Hepatocyte (in vitro differentiated cells): ENCODE data around the gene NANOS3. TPM values are rescaled to one million over a fixed set of nuclear protein-coding genes. Genes with fewer than 3 reads are reported as not detected.
"Not testable (repeated sequence)": the region's sequence is repeated elsewhere in the genome, so short reads cannot be mapped to it uniquely, and the experiment has no call there.

Experiments
- DNase-seq: peaks from one replicate; pipeline ENCODE4 v3.0.0-alpha.2; 2016; ENCODE audit warnings: low spot score
- H2AFZ ChIP-seq: fragments of 200-600 bp; sonication (generic); 2 replicates; pipeline ENCODE4 v1.6.0; 2016; ENCODE audit warnings: antibody characterized with exemption, mild to moderate bottlenecking
- H3K27ac ChIP-seq: fragments of 200-600 bp; sonication (generic); 2 replicates; pipeline ENCODE4 v1.5.1; 2016; ENCODE audit warnings: mild to moderate bottlenecking
- H3K27me3 ChIP-seq: fragments of 200-600 bp; sonication (generic); 2 replicates; pipeline ENCODE4 v1.6.1; 2016
- H3K36me3 ChIP-seq: fragments of 200-600 bp; sonication (generic); replicated peaks from 2 replicates; pipeline ENCODE4 v1.5.1; 2016; ENCODE audit warnings: low read depth; ENCODE audit not compliant: insufficient read depth
- H3K4me1 ChIP-seq: fragments of 200-600 bp; sonication (generic); 2 replicates; pipeline ENCODE4 v1.5.1; 2016; ENCODE audit warnings: mild to moderate bottlenecking, moderate library complexity; ENCODE audit not compliant: insufficient read depth
- H3K4me2 ChIP-seq: fragments of 200-600 bp; sonication (generic); 2 replicates; pipeline ENCODE4 v1.6.0; 2016
- H3K4me3 ChIP-seq: fragments of 200-600 bp; sonication (generic); 2 replicates; pipeline ENCODE4 v1.5.1; 2016; ENCODE audit warnings: mild to moderate bottlenecking
- H3K79me2 ChIP-seq: fragments of 200-600 bp; sonication (generic); 2 replicates; pipeline ENCODE4 v1.6.0; 2017; ENCODE audit warnings: mild to moderate bottlenecking
- H3K9me2 ChIP-seq: fragments of 200-600 bp; sonication (generic); replicated peaks from 2 replicates; pipeline ENCODE4 v1.6.0; 2017; ENCODE audit warnings: mild to moderate bottlenecking; ENCODE audit not compliant: insufficient read depth
- H3K9me3 ChIP-seq: fragments of 200-600 bp; sonication (generic); 2 replicates; pipeline ENCODE4 v1.5.1; 2016; ENCODE audit warnings: low read depth, mild to moderate bottlenecking
- H4K20me1 ChIP-seq: fragments of 200-600 bp; sonication (generic); 2 replicates; pipeline ENCODE4 v1.6.0; 2016; ENCODE audit warnings: mild to moderate bottlenecking; ENCODE audit not compliant: insufficient read depth, poor library complexity, severe bottlenecking
- CTCF ChIP-seq: fragments of 200-600 bp; sonication (generic); IDR thresholded peaks from 2 replicates; pipeline ENCODE4 v1.5.1; 2016; ENCODE audit warnings: antibody characterized with exemption, mild to moderate bottlenecking; ENCODE audit not compliant: poor library complexity
- EZH2 ChIP-seq: fragments of 200-600 bp; sonication (generic); IDR thresholded peaks from 2 replicates; pipeline ENCODE4 v1.6.1; 2016; ENCODE audit warnings: antibody characterized with exemption, mild to moderate bottlenecking, borderline replicate concordance
- EZH2phosphoT487 ChIP-seq: fragments of 200-600 bp; sonication (generic); IDR thresholded peaks from one replicate; pipeline ENCODE4 v1.6.1; 2018; ENCODE audit warnings: antibody characterized with exemption, mild to moderate bottlenecking, low read depth, moderate library complexity; ENCODE audit not compliant: unreplicated experiment, severe bottlenecking
- WGBS: methylation state at CpG from one replicate; pipeline ENCODE4 v1.1.6; 2016; ENCODE audit warnings: low lambda C conversion rate; ENCODE audit errors: missing lambda C conversion rate; 5-methylcytosine and 5-hydroxymethylcytosine counted together
- polyA plus RNA-seq: library from polyadenylated mRNA; unstranded; fragments of >200 nt; fragmentation: Nextera tagmentation; extraction: Ambion mirVana; gene quantifications from 2 replicates; pipeline ENCODE4 v1.2.1, GENCODE V29; 2016
- total RNA-seq: library from RNA; depleted of rRNA; stranded (reverse); fragments of >200 nt; gene quantifications from 2 replicates; pipeline ENCODE4 v1.2.3, GENCODE V29; 2014

NANOS3 gene
- total and polyA plus RNA-seq, 2 experiments from 2014 or later, result 0.60 to 2.1 TPM

- DNase-seq, result peak; percentile 94
Observed at GRCh38 chr19:13850910-13851733, 25.8 kb upstream of the NANOS3 start.

GRCh38 chr19:13851734-13852114, 25.2 kb upstream of the NANOS3 start:
- H3K4me3 ChIP-seq, H3K79me2 ChIP-seq, H2AFZ ChIP-seq, H4K20me1 ChIP-seq, H3K36me3 ChIP-seq, H3K9me3 ChIP-seq, DNase-seq, H3K9me2 ChIP-seq, H3K27me3 ChIP-seq: not testable (repeated sequence)
- 77% methylated on average over 5 of the region's 5 CpGs for WGBS
- Histone ChIP-seq H3K4me1 (peaks cover 48% of the 10 kb centered on the region), H3K27ac (peak overlapping the region; percentile 99), H3K4me2 (peak overlapping the region; percentile 26)

More at GRCh38 chr19:13850910-13851733, 25.8 kb upstream of the NANOS3 start:
- Histone ChIP-seq H3K79me2 (no peaks in the 10 kb centered on the region), H3K4me2 (peak overlapping the region; percentile 82), H3K27ac (peak overlapping the region; percentile 99), H3K4me1 (peaks cover 54% of the 10 kb centered on the region), H3K4me3 (no peak overlapping the region), H3K36me3 (no peaks in the 10 kb centered on the region), H3K9me3 (no peaks in the 10 kb centered on the region), H2AFZ (peak overlapping the region; percentile 24), H3K27me3 (no peaks in the 10 kb centered on the region), H4K20me1 (no peaks in the 10 kb centered on the region), H3K9me2 (no peaks in the 10 kb centered on the region)
- WGBS, result 59% methylated on average over 21 of the region's 26 CpGs
- TF ChIP-seq EZH2, result no peak
- no peak for TF ChIP-seq CTCF

GRCh38 chr19:13852171-13852707, 24.7 kb upstream of the NANOS3 start:
- not testable (repeated sequence) for H3K27me3 ChIP-seq, H3K9me2 ChIP-seq, H3K4me2 ChIP-seq, H3K9me3 ChIP-seq, H2AFZ ChIP-seq, H3K79me2 ChIP-seq, H3K4me3 ChIP-seq, H3K36me3 ChIP-seq, DNase-seq, H4K20me1 ChIP-seq
- H3K4me1 ChIP-seq, result peaks cover 44% of the 10 kb centered on the region
- WGBS, result 69% methylated on average over 12 of the region's 12 CpGs
- peak overlapping the region; percentile 99 for H3K27ac ChIP-seq

- Histone ChIP-seq H3K27ac (no peak overlapping the region), H4K20me1 (no peaks in the 10 kb centered on the region), H3K79me2 (no peaks in the 10 kb centered on the region), H3K36me3 (no peaks in the 10 kb centered on the region), H2AFZ (no peak overlapping the region), H3K9me2 (no peaks in the 10 kb centered on the region), H3K4me1 (peaks cover 26% of the 10 kb centered on the region), H3K4me3 (no peak overlapping the region), H3K4me2 (no peak overlapping the region), H3K27me3 (no peaks in the 10 kb centered on the region), H3K9me3 (no peaks in the 10 kb centered on the region)
- DNase-seq, result no peak
- WGBS, result 59% methylated on average over 2 of the region's 2 CpGs
- TF ChIP-seq EZH2 (no peak), CTCF (no peak), EZH2phosphoT487 (no peak)
Observed at GRCh38 chr19:13856497-13856896, 20.4 kb upstream of the NANOS3 start.
